ENCODE measurements around the gene HSD17B7.

DNA sequence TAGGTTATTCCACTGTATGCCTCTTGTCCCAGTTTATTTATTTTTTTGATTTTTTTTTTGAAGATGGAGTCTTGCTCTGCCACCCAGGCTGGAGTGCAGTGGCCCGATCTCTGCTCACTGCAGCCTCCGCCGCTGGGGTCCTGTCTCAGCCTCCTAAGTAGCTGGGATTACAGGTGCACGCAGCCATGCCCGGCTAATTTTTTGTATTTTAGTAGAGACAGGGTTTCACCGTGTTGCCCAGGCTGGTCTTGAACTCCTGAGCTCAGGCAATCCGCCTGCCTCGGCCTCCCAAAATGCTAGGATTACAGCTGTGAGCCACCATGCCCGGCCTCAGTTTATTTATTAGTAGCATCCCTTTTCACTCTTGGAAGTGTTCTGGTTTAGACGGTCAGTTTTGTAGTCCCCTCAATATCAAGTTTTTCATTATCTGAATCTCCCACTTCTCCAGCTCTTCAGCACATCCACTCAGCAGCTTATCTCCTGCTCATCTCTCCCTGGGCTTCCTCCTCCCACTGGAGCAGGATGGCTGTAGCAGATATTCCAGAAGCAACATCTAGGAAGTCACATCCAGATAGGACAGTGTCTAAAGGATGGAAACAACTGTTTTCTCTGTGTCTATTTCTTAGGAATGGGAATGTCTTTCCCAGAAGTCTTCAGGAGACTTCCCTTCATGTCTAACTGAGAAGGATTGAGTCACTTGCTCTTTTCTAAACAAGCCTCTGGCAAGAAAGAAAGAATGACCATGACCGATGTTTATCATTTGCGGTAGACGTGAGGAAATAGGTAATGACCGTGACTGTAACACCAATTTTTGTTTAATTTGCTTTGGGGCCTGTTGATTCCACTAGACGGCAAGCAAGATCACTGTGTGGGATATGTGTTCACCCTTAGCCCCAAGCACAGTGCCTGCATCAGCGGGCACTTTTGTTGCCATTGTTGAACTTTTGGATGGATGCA, 56.0 kb downstream of the HSD17B7 start:
- TF ChIP-seq, protein P1, sequence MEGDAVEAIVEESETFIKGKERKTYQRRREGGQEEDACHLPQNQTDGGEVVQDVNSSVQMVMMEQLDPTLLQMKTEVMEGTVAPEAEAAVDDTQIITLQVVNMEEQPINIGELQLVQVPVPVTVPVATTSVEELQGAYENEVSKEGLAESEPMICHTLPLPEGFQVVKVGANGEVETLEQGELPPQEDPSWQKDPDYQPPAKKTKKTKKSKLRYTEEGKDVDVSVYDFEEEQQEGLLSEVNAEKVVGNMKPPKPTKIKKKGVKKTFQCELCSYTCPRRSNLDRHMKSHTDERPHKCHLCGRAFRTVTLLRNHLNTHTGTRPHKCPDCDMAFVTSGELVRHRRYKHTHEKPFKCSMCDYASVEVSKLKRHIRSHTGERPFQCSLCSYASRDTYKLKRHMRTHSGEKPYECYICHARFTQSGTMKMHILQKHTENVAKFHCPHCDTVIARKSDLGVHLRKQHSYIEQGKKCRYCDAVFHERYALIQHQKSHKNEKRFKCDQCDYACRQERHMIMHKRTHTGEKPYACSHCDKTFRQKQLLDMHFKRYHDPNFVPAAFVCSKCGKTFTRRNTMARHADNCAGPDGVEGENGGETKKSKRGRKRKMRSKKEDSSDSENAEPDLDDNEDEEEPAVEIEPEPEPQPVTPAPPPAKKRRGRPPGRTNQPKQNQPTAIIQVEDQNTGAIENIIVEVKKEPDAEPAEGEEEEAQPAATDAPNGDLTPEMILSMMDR (IDR thresholded peaks at IDR 0.05; ENCODE audit: low read depth, low read length), result no peak
- no peak for TF ChIP-seq POLR2A (IDR thresholded peaks at IDR 0.05; ENCODE audit: extremely low read depth, insufficient read length)
- no peak for TF ChIP-seq MYC (IDR thresholded peaks at IDR 0.05; ENCODE audit: low read depth, low read length)
- TF ChIP-seq, protein P2, sequence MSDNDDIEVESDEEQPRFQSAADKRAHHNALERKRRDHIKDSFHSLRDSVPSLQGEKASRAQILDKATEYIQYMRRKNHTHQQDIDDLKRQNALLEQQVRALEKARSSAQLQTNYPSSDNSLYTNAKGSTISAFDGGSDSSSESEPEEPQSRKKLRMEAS (IDR thresholded peaks at IDR 0.05; ENCODE audit: low read depth, low read length), result no peak
